Activated naive CD4-positive, alpha-beta T cell treated with anti-CD3 and anti-CD28 coated beads, Interleukin-2, amount 10 ng/mL, durations not matched to agents 7 days and 5 days (primary cell): ENCODE data around the gene PRRG2.

Experiments
- CTCF ChIA-PET: fragments of 350-600 bp; sonication (Branson Sonifier 250); formaldehyde crosslinking; loops from one replicate; lab custom pipeline; 2021; ENCODE audit warnings: antibody characterized with exemption; lab: Charles Lee
- DNase-seq: peaks from one replicate; pipeline ENCODE4 v3.0.0-alpha.2; 2020
- H3K27ac Mint-ChIP-seq: one replicate; pipeline ENCODE4 v1.8.0; 2021; ENCODE audit warnings: mild to moderate bottlenecking, moderate library complexity, mixed read lengths
- H3K27me3 Mint-ChIP-seq: one replicate; pipeline ENCODE4 v1.8.0; 2021; ENCODE audit warnings: mild to moderate bottlenecking, mixed read lengths
- H3K36me3 Mint-ChIP-seq: one replicate; pipeline ENCODE4 v1.8.0; 2021; ENCODE audit warnings: mixed read lengths
- H3K4me1 Mint-ChIP-seq: one replicate; pipeline ENCODE4 v1.8.0; 2021; ENCODE audit warnings: mixed read lengths
- H3K4me3 Mint-ChIP-seq: one replicate; pipeline ENCODE4 v1.8.0; 2021; ENCODE audit warnings: mild to moderate bottlenecking, moderate library complexity, mixed read lengths
- H3K9me3 Mint-ChIP-seq: one replicate; pipeline ENCODE4 v1.8.0; 2021; ENCODE audit warnings: mixed read lengths

PRRG2 gene

GRCh38 chr19:49581007-49581508, at the start of gene PRRG2:
PRRG2 (plus strand) TSS chr19:49581316; CDS start chr19:49583220, 1,904 bp downstream.
- Mint-ChIP-seq H3K4me3 (peak within 1 kb of the TSS; percentile 87), H3K9me3 (no peaks in the 10 kb centered on the region), H3K36me3 (peaks cover 9% of the 10 kb centered on the region), H3K4me1 (peaks cover 36% of the 10 kb centered on the region), H3K27me3 (peaks cover 13% of the 10 kb centered on the region), H3K27ac (peak within 1 kb of the TSS; percentile 81)
- CTCF ChIA-PET, result interaction anchor here (1.0 to 1.5 kb wide), 4 partner anchors 11 to 100 kb away, joined by 3 to 8 read pairs (median 4); no protein-coding TSS in a partner anchor
- no peak for DNase-seq

GRCh38 chr19:49533551-49534488, 47.3 kb upstream of the PRRG2 start:
- Mint-ChIP-seq H3K27me3 (peaks cover 40% of the 10 kb centered on the region), H3K27ac (peak overlapping the region; percentile 77), H3K36me3 (peaks cover 1% of the 10 kb centered on the region), H3K4me3 (peak overlapping the region; percentile 66), H3K4me1 (peaks cover 30% of the 10 kb centered on the region), H3K9me3 (no peaks in the 10 kb centered on the region)
- CTCF ChIA-PET, result interaction anchor here (0.7 to 2.7 kb wide), 7 partner anchors 14 to 36 kb away, joined by 3 to 19 read pairs (median 4); no protein-coding TSS in a partner anchor
- peak; percentile 89 for DNase-seq

- H3K4me1 Mint-ChIP-seq, result peaks cover 28% of the 10 kb centered on the region
- H3K36me3 Mint-ChIP-seq, result peaks cover 1% of the 10 kb centered on the region
- peak; percentile 39 for DNase-seq
- H3K4me3 Mint-ChIP-seq, result peak overlapping the region; percentile 66
- peaks cover 32% of the 10 kb centered on the region for H3K27me3 Mint-ChIP-seq
- CTCF ChIA-PET, result interaction anchor here (0.7 to 2.7 kb wide), 8 partner anchors 13 to 36 kb away, joined by 3 to 19 read pairs (median 4); no protein-coding TSS in a partner anchor
- no peaks in the 10 kb centered on the region for H3K9me3 Mint-ChIP-seq
- peak overlapping the region; percentile 71 for H3K27ac Mint-ChIP-seq
Observed at GRCh38 chr19:49534632-49535385, 46.3 kb upstream of the PRRG2 start.

GRCh38 chr19:49536921-49537462, 44.1 kb upstream of the PRRG2 start:
- no peak overlapping the region for H3K4me3 Mint-ChIP-seq
- DNase-seq, result no peak
- peaks cover 31% of the 10 kb centered on the region for H3K4me1 Mint-ChIP-seq
- H3K9me3 Mint-ChIP-seq, result no peaks in the 10 kb centered on the region
- peaks cover 1% of the 10 kb centered on the region for H3K36me3 Mint-ChIP-seq
- peaks cover 18% of the 10 kb centered on the region for H3K27me3 Mint-ChIP-seq
- CTCF ChIA-PET, result interaction anchor here (1.0 to 1.4 kb wide), 3 partner anchors 10 to 34 kb away, joined by 4 to 6 read pairs (median 4); no protein-coding TSS in a partner anchor
- H3K27ac Mint-ChIP-seq, result peak overlapping the region; percentile 12

- CTCF ChIA-PET, result no interaction called here
- Mint-ChIP-seq H3K4me3 (no peak overlapping the region), H3K27me3 (peaks cover 10% of the 10 kb centered on the region), H3K27ac (no peak overlapping the region), H3K9me3 (no peaks in the 10 kb centered on the region), H3K36me3 (peaks cover 1% of the 10 kb centered on the region), H3K4me1 (peaks cover 28% of the 10 kb centered on the region)
- DNase-seq, result no peak
Observed at GRCh38 chr19:49538643-49539042, 42.5 kb upstream of the PRRG2 start.

- peaks cover 32% of the 10 kb centered on the region for H3K4me1 Mint-ChIP-seq
- no peaks in the 10 kb centered on the region for H3K9me3 Mint-ChIP-seq
- H3K4me3 Mint-ChIP-seq, result no peak overlapping the region
- peaks cover 1% of the 10 kb centered on the region for H3K36me3 Mint-ChIP-seq
- no peak for DNase-seq
- H3K27me3 Mint-ChIP-seq, result peaks cover 10% of the 10 kb centered on the region
- CTCF ChIA-PET, result no interaction called here
- peak overlapping the region; percentile 19 for H3K27ac Mint-ChIP-seq
Observed at GRCh38 chr19:49539192-49539952, 41.7 kb upstream of the PRRG2 start.

- Mint-ChIP-seq H3K27me3 (peaks cover 13% of the 10 kb centered on the region), H3K27ac (no peak overlapping the region), H3K36me3 (peaks cover 1% of the 10 kb centered on the region), H3K4me1 (peaks cover 23% of the 10 kb centered on the region), H3K4me3 (no peak overlapping the region), H3K9me3 (no peaks in the 10 kb centered on the region)
- CTCF ChIA-PET, result no interaction called here
- DNase-seq, result no peak
Observed at GRCh38 chr19:49541914-49542313, 39.2 kb upstream of the PRRG2 start.

- peaks cover 7% of the 10 kb centered on the region for H3K27me3 Mint-ChIP-seq
- no peak overlapping the region for H3K4me3 Mint-ChIP-seq
- H3K9me3 Mint-ChIP-seq, result no peaks in the 10 kb centered on the region
- no peak for DNase-seq
- H3K27ac Mint-ChIP-seq, result no peak overlapping the region
- peaks cover 28% of the 10 kb centered on the region for H3K4me1 Mint-ChIP-seq
- H3K36me3 Mint-ChIP-seq, result no peaks in the 10 kb centered on the region
- CTCF ChIA-PET, result interaction anchor here (1.0 to 11.7 kb wide), 2 partner anchors 13 to 36 kb away, joined by 3 to 183 read pairs; no protein-coding TSS in a partner anchor
Observed at GRCh38 chr19:49542446-49542845, 38.7 kb upstream of the PRRG2 start.

GRCh38 chr19:49543032-49543431, 38.1 kb upstream of the PRRG2 start:
- H3K27me3 Mint-ChIP-seq, result peaks cover 7% of the 10 kb centered on the region
- no peak for DNase-seq
- peaks cover 32% of the 10 kb centered on the region for H3K4me1 Mint-ChIP-seq
- no peak overlapping the region for H3K27ac Mint-ChIP-seq
- no peaks in the 10 kb centered on the region for H3K9me3 Mint-ChIP-seq
- H3K36me3 Mint-ChIP-seq, result no peaks in the 10 kb centered on the region
- CTCF ChIA-PET, result interaction anchor here (1.0 to 11.7 kb wide), 2 partner anchors 14 to 36 kb away, joined by 3 to 183 read pairs; no protein-coding TSS in a partner anchor
- no peak overlapping the region for H3K4me3 Mint-ChIP-seq

- DNase-seq, result no peak
Observed at GRCh38 chr19:49544154-49544553, 37.0 kb upstream of the PRRG2 start.

GRCh38 chr19:49546825-49547565, 34.1 kb upstream of the PRRG2 start:
- Mint-ChIP-seq H3K27ac (peak overlapping the region; percentile 75), H3K4me3 (peak overlapping the region; percentile 37), H3K9me3 (no peaks in the 10 kb centered on the region), H3K36me3 (peaks cover 8% of the 10 kb centered on the region), H3K4me1 (peaks cover 65% of the 10 kb centered on the region), H3K27me3 (peaks cover 7% of the 10 kb centered on the region)
- peak; percentile 79 for DNase-seq
- CTCF ChIA-PET, result interaction anchor here (0.8 to 11.7 kb wide), 24 partner anchors 8 to 157 kb away, joined by 3 to 183 read pairs (median 5); partner anchors contain the start of genes FCGRT, FLT3LG and RCN3

More at GRCh38 chr19:49544154-49544553, 37.0 kb upstream of the PRRG2 start:
- Mint-ChIP-seq H3K9me3 (no peaks in the 10 kb centered on the region), H3K27me3 (peaks cover 7% of the 10 kb centered on the region), H3K4me3 (no peak overlapping the region), H3K27ac (peak overlapping the region; percentile 56), H3K36me3 (peaks cover 2% of the 10 kb centered on the region), H3K4me1 (peaks cover 44% of the 10 kb centered on the region)
- CTCF ChIA-PET, result interaction anchor here (1.4 to 11.7 kb wide), 2 partner anchors 26 to 37 kb away, joined by 8 to 183 read pairs; no protein-coding TSS in a partner anchor

GRCh38 chr19:49549045-49549444, 32.1 kb upstream of the PRRG2 start:
- Mint-ChIP-seq H3K27ac (peak overlapping the region; percentile 91), H3K9me3 (no peaks in the 10 kb centered on the region), H3K27me3 (peaks cover 7% of the 10 kb centered on the region), H3K4me1 (peaks cover 73% of the 10 kb centered on the region), H3K4me3 (peak overlapping the region; percentile 15), H3K36me3 (peaks cover 19% of the 10 kb centered on the region)
- peak; percentile 41 for DNase-seq
- CTCF ChIA-PET, result interaction anchor here (0.7 to 11.7 kb wide), 7 partner anchors 10 to 76 kb away, joined by 3 to 183 read pairs (median 4); no protein-coding TSS in a partner anchor
